HG02943 (cell line): ENCODE results near the gene MCHR1.
"Not testable (repeated sequence)": the region's sequence is repeated elsewhere in the genome, so short reads cannot be mapped to it uniquely, and the experiment has no call there.

ENCODE experiments used
- ATAC-seq: cut with Tn5 transposase; IDR thresholded peaks from one replicate; pipeline ENCODE4 v1.9.1; 2021; ENCODE audit warnings: mild to moderate bottlenecking, low read depth, moderate library complexity; ENCODE audit not compliant: unreplicated experiment

Gene MCHR1

GRCh38 chr22:40654522-40655167, 24.6 kb upstream of the MCHR1 start:
- no peak for ATAC-seq

- not testable (repeated sequence) for ATAC-seq
Measured at GRCh38 chr22:40655941-40656340, 23.3 kb upstream of the MCHR1 start.

GRCh38 chr22:40656651-40657050, 22.6 kb upstream of the MCHR1 start:
- not testable (repeated sequence) for ATAC-seq

- ATAC-seq, result no peak
Measured at GRCh38 chr22:40659166-40659565, 20.1 kb upstream of the MCHR1 start.

GRCh38 chr22:40660730-40661129, 18.6 kb upstream of the MCHR1 start:
- ATAC-seq, result no peak

GRCh38 chr22:40661671-40662070, 17.6 kb upstream of the MCHR1 start:
- no peak for ATAC-seq

GRCh38 chr22:40665312-40665711, 14.0 kb upstream of the MCHR1 start:
- ATAC-seq, result no peak

- ATAC-seq, result no peak
Measured at GRCh38 chr22:40666151-40666848, 13.0 kb upstream of the MCHR1 start.

GRCh38 chr22:40668611-40669411, 10.5 kb upstream of the MCHR1 start:
- no peak for ATAC-seq

GRCh38 chr22:40670058-40670457, 9.2 kb upstream of the MCHR1 start:
- ATAC-seq, result no peak

- ATAC-seq, result no peak
Measured at GRCh38 chr22:40671369-40671768, 7.9 kb upstream of the MCHR1 start.

- no peak for ATAC-seq
Measured at GRCh38 chr22:40671796-40672360, 7.4 kb upstream of the MCHR1 start.

- no peak for ATAC-seq
Measured at GRCh38 chr22:40673017-40673416, 6.3 kb upstream of the MCHR1 start.

GRCh38 chr22:40674274-40674673, 5.0 kb upstream of the MCHR1 start:
- no peak for ATAC-seq

GRCh38 chr22:40676166-40676565, 3.1 kb upstream of the MCHR1 start:
- not testable (repeated sequence) for ATAC-seq

- ATAC-seq, result no peak
Measured at GRCh38 chr22:40676644-40677043, 2.6 kb upstream of the MCHR1 start.

- no peak for ATAC-seq
Measured at GRCh38 chr22:40678493-40679248, 613 bp upstream of the MCHR1 start.

- no peak for ATAC-seq
Measured at GRCh38 chr22:40679964-40680818, 907 bp downstream of the MCHR1 start.

- no peak for ATAC-seq
Measured at GRCh38 chr22:40680819-40681183, 1.5 kb downstream of the MCHR1 start.

GRCh38 chr22:40681451-40681850, 2.2 kb downstream of the MCHR1 start:
- ATAC-seq, result no peak
